OCI-LY7 (cell line): ENCODE results near the gene GNAI2.

Experiments used
- EZH2phosphoT487 ChIP-seq: fragments of 200-600 bp; sonication (generic); IDR thresholded peaks from 2 replicates; pipeline ENCODE4 v1.6.1; 2018; ENCODE audit warnings: low read depth, borderline replicate concordance, mild to moderate bottlenecking, mixed run types, antibody characterized with exemption, low read length, moderate library complexity, mixed read lengths
- TF ChIP-seq, protein P1 (sequence below): fragments of 200-600 bp; sonication (generic); conservative IDR thresholded peaks from 2 replicates; pipeline ENCODE4 v1.5.1; 2014; ENCODE audit warnings: mild to moderate bottlenecking, antibody characterized with exemption, low read length, moderate library complexity, mixed read lengths

DNA sequence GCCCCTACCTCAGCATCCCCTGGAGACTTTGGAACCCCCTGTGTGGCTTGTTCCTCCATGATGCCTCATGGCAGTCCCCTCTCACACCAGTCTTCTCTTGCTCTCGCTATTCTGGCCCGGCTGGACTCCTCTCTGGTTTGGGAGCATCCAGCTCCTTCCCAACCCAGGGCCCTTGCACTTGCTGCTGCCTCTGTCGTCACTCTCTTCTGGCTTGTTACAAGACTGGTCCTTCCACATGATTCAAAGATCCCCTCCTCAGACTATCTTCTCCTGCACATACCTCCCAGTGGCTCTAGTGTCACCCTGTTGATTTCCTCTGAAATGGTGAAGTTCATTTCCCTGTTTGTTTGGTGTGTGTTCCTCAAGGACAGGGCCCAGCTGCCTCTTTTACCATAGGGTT, 6.5 kb upstream of the GNAI2 start:
- TF ChIP-seq, protein P1, sequence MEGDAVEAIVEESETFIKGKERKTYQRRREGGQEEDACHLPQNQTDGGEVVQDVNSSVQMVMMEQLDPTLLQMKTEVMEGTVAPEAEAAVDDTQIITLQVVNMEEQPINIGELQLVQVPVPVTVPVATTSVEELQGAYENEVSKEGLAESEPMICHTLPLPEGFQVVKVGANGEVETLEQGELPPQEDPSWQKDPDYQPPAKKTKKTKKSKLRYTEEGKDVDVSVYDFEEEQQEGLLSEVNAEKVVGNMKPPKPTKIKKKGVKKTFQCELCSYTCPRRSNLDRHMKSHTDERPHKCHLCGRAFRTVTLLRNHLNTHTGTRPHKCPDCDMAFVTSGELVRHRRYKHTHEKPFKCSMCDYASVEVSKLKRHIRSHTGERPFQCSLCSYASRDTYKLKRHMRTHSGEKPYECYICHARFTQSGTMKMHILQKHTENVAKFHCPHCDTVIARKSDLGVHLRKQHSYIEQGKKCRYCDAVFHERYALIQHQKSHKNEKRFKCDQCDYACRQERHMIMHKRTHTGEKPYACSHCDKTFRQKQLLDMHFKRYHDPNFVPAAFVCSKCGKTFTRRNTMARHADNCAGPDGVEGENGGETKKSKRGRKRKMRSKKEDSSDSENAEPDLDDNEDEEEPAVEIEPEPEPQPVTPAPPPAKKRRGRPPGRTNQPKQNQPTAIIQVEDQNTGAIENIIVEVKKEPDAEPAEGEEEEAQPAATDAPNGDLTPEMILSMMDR = no peak
- TF ChIP-seq EZH2phosphoT487 = no peak
